ENCODE results near the gene TMEM9.
"Not testable (repeated sequence)": the region's sequence is repeated elsewhere in the genome, so short reads cannot be mapped to it uniquely, and the experiment has no call there.

Gene TMEM9

DNA sequence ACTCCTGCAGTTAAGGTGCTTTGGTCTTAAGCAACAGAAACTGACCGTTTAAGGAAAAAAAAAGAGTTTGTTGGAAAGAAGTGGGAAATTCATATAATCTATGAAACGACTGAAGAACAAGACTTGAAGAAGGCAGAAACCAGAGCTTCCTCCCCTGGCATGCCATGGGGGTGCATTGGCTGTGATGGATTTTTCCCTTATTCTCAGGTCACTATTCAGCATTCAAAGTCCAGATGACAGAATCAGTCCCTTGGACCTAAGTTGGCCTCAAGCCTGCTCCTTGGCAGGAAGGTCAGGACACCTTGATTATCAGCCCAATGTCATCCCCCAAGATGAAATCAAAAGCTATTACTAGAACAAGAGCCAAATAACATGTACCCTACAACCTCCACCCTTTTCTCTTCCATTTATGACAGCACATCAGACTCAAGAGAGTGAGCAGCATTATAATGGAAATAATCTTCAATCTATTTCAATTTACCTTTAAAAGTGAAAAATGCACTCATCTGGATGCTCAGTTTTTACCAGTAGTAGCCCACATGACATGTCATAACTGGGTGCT lies 15.8 kb upstream of the TMEM9 start:
- TF ChIP-seq CTCF (conservative IDR thresholded peaks at IDR 0.05; ENCODE audit: low read length) = no peak
- DNase-seq (ENCODE audit: low read depth) = no peak
- H3K4me3 ChIP-seq (ENCODE audit: low read length) = peak overlapping the region; percentile 5; the same call in 1 of the 2 replicates

DNA sequence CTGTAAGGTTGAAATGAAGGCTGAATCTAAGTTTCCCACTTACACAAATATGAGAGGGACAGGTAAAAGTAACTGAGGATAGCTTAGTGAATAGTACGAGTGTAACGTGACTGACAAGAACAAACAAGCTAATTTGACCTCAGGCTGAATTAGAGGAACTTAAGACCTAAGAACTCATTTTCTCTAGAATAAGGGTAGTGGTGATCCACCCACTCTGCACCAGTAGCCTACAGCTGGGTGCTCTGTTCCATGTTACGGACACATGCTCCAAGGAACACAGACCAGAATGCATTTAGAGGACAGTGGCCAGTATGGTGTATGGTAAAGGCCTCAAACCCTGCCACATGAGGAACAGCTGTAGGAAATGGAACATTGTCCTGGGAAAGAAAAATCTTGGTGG lies 14.9 kb upstream of the TMEM9 start:
- no peak for DNase-seq (ENCODE audit: low read depth)
- no peak overlapping the region for H3K4me3 ChIP-seq (ENCODE audit: low read length)
- no peak for TF ChIP-seq CTCF (conservative IDR thresholded peaks at IDR 0.05; ENCODE audit: low read length)

DNA sequence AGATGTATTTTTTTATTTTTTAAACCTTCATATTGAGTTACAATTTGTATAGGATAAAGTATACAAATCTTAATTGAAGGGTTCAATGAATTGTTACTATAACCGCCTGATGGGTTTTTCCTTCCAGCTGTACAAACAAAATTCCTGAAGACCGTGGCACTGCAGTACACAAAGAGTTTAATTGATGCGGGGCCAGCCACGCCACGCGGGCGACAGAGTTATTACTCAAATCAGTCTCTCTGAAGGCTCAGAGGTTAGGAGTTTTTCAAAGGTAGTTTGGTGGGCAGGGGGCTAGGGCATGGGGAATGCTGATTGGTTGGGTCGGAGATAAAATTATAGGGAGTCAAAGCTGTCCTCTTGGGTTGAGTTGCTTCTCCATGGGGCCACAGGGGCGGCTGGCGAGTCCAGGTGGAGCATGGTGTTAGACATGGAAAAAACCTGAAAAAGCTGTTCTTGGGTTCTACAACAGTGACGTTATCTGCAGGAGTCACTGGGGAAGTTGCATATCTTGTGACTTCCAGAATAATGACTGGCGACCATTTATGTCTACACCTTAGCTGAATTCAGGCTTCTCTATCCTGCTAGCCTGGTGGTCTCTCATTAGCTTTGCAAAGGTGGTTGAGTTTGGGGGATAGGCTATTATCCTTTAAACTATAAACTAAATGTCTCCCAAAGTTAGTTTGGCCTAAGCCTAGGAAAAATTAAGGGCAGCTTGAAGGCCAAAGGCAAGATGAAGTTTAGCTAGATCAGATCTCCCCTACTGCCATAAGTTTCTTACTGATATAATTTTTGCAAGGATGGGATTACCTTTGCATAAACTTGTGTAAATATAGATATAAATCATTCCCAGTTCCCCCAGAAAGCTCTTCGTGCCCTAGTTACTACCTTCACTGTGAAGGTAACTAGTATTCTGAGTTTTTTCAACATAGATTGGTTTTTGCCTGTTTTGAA lies 13.0 kb upstream of the TMEM9 start:
- TF ChIP-seq CTCF (conservative IDR thresholded peaks at IDR 0.05; ENCODE audit: low read length) = no peak
- no peak overlapping the region for H3K4me3 ChIP-seq (ENCODE audit: low read length)
- no peak for DNase-seq (ENCODE audit: low read depth)

GRCh38 chr1:201164645-201165044 lies 10.4 kb upstream of the TMEM9 start:
- no peak for DNase-seq (ENCODE audit: low read depth)
- no peak for TF ChIP-seq CTCF (conservative IDR thresholded peaks at IDR 0.05; ENCODE audit: low read length)
- H3K4me3 ChIP-seq (ENCODE audit: low read length) = no peak overlapping the region

DNA sequence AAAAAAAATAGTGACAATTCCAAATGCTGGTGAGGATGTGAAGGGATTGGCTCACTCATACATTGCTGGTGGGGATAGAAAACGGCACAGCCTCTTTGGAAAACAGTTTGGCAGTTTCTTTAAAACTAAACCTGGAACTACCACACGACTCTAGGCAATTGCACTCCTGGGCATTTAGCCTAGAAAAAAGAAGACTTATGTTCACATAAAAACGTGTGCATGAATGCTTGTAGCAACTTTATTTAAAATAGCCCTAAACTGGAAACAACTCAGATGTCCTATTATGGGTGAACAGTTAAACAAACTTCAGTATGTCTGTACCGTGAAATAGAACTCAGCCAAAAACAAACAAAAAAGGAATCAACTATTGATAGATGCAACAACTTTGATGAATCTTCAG lies 9.4 kb upstream of the TMEM9 start:
- H3K4me3 ChIP-seq (ENCODE audit: low read length) = no peak overlapping the region
- no peak for DNase-seq (ENCODE audit: low read depth)
- TF ChIP-seq CTCF (conservative IDR thresholded peaks at IDR 0.05; ENCODE audit: low read length) = no peak

- not testable (repeated sequence) for H3K4me3 ChIP-seq (ENCODE audit: low read length); DNase-seq (ENCODE audit: low read depth)
Measured at GRCh38 chr1:201163036-201163435, 8.8 kb upstream of the TMEM9 start.

- DNase-seq (ENCODE audit: low read depth) = no peak
Measured at GRCh38 chr1:201157949-201158348, 3.7 kb upstream of the TMEM9 start.

More at GRCh38 chr1:201157949-201158348, 3.7 kb upstream of the TMEM9 start:
- no peak overlapping the region for H3K4me3 ChIP-seq (ENCODE audit: low read length)
- no peak for TF ChIP-seq CTCF (conservative IDR thresholded peaks at IDR 0.05; ENCODE audit: low read length)
